H54 (cell line): ENCODE measurements around the gene GATM.

Experiments
- DNase-seq: peaks from one replicate; pipeline ENCODE4 v3.0.0; 2011; ENCODE audit warnings: low spot score, mixed read lengths; ENCODE audit not compliant: insufficient read length
- FAIRE-seq: peaks from 3 replicates; lab custom pipeline; 2011; peaks lifted over from hg19 to GRCh38; lab: Jason Lieb, UNC
- POLR2A ChIP-seq: IDR thresholded peaks from 2 replicates; pipeline ENCODE4 v1.6.1; 2011; ENCODE audit warnings: low read depth, mild to moderate bottlenecking, low read length

The GATM gene, protein sequence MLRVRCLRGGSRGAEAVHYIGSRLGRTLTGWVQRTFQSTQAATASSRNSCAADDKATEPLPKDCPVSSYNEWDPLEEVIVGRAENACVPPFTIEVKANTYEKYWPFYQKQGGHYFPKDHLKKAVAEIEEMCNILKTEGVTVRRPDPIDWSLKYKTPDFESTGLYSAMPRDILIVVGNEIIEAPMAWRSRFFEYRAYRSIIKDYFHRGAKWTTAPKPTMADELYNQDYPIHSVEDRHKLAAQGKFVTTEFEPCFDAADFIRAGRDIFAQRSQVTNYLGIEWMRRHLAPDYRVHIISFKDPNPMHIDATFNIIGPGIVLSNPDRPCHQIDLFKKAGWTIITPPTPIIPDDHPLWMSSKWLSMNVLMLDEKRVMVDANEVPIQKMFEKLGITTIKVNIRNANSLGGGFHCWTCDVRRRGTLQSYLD

GRCh38 chr15:45378149-45378912, at the start of gene GATM:
Gene GATM (minus strand): TSS chr15:45378544. CDS start chr15:45378453, 91 bp downstream.
- no peak for TF ChIP-seq POLR2A
- FAIRE-seq: no peak
- DNase-seq: peak; percentile 47

DNA sequence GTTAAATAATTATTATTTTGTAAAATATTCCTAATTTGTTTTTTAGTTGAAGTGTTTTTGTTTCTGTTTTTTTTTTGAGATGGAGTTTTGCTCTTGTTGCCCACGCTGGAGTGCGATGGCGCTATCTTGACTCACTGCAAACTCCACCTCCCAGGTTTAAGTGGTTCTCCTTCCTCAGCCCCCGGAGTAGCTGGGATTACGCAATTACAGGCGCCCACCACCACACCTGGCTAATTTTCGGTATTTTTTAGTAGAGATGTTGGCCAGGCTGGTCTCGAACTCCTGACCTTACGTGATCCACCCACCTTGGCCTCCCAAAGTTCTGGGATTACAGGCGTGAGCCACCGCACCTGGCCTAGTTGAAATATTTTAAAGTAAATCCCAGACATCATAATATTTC, 48.7 kb upstream of the GATM start:
- DNase-seq: no peak
- no peak for FAIRE-seq
- no peak for TF ChIP-seq POLR2A

GRCh38 chr15:45425135-45425534, 46.8 kb upstream of the GATM start:
- no peak for FAIRE-seq
- DNase-seq: no peak
- no peak for TF ChIP-seq POLR2A

- FAIRE-seq (no peak), DNase-seq (no peak)
- TF ChIP-seq POLR2A: no peak
Observed at GRCh38 chr15:45424429-45424828, 46.1 kb upstream of the GATM start.

DNA sequence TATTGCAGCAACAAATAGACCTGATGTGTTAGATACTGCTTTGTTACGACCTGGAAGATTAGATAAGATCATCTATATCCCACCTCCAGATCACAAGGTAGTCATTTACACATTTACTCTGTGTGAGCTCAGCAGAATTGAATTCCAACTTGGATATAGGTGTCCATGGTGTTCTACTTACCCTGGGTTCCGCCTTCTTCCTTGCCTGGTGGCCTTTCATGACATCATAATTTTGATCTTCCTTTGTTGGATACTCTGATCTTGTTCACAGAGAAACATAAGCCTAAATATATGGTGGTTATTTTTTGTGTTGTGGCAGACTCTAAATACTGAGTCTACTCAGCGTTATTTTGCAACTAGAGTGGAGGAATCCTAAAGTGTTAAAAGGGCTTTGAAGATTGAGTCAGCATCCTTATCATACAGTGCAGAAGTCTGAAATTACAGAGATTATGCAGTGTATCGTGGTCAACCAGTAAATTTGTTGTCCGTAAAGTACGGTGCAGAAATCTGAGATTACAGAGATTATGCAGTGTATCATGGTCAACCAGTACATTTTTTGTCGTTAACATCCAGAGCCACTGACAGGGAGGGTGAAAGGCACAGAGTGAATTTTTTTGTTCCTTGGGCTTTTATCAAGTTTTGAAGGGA, 39.1 kb upstream of the GATM start:
- DNase-seq (no peak), FAIRE-seq (peak; percentile 20)
- no peak for TF ChIP-seq POLR2A

- FAIRE-seq: no peak
- DNase-seq: no peak
- TF ChIP-seq POLR2A: no peak
Observed at GRCh38 chr15:45414215-45414885, 36.0 kb upstream of the GATM start.

- no peak for FAIRE-seq
- TF ChIP-seq POLR2A: no peak
- no peak for DNase-seq
Observed at GRCh38 chr15:45409596-45409995, 31.3 kb upstream of the GATM start.

- no peak for FAIRE-seq
- TF ChIP-seq POLR2A: no peak
- no peak for DNase-seq
Observed at GRCh38 chr15:45407786-45408185, 29.4 kb upstream of the GATM start.

- DNase-seq (peak; percentile 33), FAIRE-seq (peak; percentile 80)
- no peak for TF ChIP-seq POLR2A
Observed at GRCh38 chr15:45402955-45403877, 24.9 kb upstream of the GATM start.

DNA sequence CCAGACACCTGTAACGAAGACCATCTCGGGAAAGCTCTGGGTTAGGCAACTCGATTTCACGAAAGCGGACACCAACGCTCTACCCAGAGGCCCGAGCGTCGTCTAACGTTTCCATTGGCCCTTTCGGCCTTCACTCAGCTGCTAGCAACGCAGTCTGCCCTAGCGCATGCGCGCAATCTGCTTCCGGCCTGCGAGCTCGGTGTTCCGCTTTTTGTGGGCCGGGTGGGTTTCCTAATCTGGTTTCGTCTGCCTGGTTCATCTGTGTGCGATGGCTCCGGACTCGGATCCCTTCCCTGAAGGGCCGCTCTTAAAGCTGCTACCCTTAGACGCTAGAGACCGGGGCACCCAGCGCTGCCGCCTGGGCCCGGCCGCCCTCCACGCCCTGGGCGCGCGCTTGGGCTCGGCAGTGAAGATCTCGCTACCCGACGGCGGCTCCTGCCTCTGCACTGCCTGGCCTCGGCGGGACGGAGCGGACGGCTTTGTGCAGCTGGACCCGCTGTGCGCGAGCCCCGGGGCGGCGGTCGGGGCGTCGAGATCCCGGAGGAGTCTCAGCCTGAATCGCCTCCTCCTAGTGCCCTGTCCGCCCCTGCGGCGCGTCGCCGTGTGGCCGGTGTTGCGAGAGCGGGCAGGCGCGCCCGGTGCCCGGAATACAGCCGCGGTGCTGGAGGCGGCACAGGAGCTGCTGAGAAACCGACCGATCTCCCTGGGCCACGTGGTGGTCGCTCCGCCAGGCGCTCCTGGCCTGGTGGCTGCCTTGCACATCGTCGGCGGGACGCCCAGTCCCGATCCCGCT, 24.0 kb upstream of the GATM start:
- peak; percentile 98 for FAIRE-seq
- DNase-seq: peak; percentile 91
- TF ChIP-seq POLR2A: peak; percentile 58

DNA sequence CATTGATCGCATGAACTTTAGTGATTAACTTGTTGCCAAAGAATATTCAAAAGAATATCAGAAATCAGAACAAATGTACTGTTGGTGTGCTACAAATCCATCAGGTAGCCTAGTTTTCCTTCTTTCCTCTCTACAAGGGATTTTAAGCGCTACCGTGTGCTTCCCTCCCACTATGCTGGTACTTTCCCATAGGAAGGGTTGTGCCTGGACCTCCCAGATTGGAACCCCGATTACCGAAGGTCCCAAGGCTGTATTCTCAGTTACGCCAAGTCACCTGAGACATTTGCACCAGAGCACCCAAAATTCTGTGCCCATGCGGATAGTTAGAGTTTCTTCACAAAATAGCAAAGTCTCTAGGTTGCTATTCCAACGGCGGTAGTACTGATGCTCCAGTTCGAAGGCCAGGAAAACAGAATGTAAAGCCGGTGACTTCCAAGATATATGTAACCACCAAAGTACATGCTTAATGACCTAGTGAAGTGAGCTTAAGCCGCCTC, 23.4 kb upstream of the GATM start:
- TF ChIP-seq POLR2A: no peak
- FAIRE-seq (no peak), DNase-seq (no peak)
